GM21423 (cell line): ENCODE results near the gene POT1.
A peak's percentile ranks its signal among the peaks of the same experiment; 100 is the strongest.

ENCODE experiments used
- ATAC-seq: cut with Tn5 transposase; IDR thresholded peaks from one replicate; pipeline ENCODE4 v1.9.1; 2021; ENCODE audit warnings: mild to moderate bottlenecking, moderate library complexity; ENCODE audit not compliant: unreplicated experiment

The POT1 gene

GRCh38 chr7:124914298-124914697 is 15.3 kb downstream of the POT1 start:
- ATAC-seq: no peak

GRCh38 chr7:124912972-124913371 is 16.7 kb downstream of the POT1 start:
- ATAC-seq: no peak

DNA sequence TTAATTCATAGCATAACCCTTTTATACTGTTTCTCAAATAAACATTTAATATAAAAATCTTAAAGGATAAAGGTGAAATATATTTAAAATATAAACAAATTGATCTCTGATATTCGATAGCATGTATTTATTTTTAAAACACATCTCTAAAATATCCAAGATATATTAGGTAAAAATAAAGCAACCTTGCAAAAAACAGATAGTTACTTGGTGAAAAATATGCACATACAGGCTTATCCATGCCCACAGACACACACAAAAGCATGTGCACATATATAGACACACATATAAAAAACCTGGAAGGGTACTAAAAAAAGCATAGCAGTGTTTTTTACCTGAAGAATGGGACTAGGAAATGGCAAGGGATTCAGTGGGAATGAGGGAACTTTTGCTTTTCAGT is 19.8 kb downstream of the POT1 start:
- ATAC-seq: no peak

DNA sequence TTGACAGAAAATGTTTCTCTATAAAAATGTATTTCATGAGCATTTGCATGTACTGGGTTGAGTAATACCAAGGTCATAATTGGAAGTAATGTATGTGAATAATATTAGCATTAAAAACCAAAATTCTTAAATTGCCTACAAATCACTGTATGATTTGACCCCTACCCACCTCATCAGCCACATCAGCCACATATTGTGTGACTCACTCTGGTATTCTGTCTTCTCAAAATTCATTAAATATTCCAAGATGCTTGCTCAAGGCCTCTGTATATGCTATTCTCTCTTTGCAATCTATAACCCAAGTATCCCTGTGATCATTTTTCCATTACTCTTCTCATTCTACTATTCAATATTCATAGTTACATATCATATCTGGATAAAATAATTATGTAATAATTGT is 21.4 kb downstream of the POT1 start:
- ATAC-seq: no peak

- ATAC-seq: no peak
These were observed 22.1 kb downstream of the POT1 start for GRCh38 chr7:124907490-124907889.

GRCh38 chr7:124898531-124898930 is 31.1 kb downstream of the POT1 start:
- no peak for ATAC-seq

DNA sequence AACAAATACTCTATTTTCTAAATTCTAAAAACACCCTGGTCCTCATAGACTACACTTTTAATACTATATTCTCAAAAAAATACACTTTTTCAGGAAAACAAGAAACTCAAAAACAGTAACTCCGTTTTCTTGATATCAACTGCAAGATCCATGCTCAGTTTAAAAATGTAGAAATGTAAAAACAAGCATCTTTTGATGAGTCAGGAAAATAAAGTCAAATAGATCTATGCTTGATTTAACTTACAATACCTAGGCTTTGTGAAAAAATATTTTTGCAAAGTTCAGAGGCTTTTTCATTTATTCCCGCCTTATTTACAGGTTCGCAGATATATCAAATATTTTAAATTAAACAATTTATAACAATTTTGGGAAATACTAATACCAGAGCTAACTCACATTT is 33.6 kb downstream of the POT1 start:
- no peak for ATAC-seq

DNA sequence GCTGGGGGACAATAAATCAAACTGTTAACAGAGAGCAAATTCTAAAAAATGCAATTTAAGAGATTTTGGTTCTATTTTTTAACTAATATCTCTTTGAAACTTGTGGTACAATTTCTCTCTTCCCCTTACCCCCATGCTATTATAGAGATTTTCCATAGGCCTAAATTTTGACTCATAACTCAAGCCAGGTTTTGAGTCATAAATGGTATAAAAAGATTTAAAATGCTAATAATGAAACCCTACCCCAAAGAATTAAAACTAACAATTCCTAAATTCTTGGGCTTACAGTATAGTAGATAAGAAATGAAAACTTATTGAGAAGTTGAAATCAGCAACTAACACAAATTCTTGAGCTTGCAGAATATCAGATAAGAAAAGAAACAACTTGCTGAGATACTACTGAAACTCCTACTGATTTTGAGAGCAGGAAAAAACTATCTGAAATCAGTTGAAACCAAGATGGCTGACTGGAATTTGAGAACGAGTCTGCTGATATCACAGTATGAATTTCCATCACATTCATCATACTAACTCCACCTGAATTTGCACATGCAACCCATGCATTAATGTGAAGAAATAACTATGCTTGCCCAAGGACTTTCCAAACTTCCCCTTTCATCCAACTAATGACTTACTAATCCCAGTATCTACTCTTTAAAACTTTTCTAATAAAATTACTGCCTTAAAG is 36.3 kb downstream of the POT1 start:
- ATAC-seq: peak; percentile 73

DNA sequence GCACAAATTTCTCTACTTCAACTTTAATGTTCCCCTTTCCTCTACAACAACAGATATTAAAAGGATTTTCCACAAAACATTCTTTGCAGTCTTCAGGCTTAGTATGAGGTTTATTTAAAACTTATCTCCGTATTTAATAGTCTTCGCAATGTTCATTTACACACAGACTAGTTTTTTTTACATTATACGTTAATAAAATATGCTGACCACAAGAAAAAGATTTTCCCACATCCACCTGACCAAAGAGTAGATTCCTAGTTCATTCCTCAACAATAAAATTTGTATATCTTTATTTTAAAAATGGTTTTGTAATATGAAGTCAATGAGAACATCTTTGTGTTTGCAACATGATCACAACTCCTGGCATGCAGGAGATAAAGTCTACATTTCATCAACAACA is 42.4 kb downstream of the POT1 start:
- ATAC-seq: no peak

DNA sequence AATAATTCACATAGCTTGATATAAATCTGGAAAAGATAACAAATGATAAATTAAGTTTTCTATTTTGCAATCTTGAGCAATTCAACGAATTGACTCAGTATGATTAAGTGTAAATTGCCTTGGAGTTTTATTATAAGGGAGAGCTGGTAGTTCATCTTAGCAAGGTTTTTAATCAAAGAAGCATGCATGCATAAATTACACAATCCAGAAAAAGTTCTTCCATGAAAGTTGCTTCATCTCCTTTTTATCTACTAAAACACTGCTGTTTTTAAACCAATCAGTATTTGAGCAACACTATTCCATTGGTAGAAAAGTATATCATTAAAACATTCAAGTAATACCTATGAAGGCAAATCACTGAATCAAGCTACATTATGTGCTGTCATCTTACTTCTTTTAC is 47.6 kb downstream of the POT1 start:
- ATAC-seq: no peak

DNA sequence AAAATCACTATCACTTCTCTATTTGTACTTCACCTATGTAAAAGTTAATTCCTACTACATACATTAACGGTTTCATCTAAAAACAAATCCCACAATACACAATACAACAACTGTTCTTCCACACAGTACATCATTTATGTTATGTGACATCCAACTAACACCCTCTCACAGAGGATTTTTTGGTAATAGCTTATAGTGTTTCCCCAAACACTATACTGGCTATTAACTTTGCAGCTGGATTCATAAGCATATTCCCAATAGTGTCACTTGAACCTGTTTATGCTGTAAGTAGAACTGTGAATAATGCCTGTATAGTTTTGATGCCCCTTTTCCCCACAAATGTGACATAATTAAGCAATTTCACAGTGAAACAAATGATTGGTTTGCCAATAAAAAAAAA is 49.9 kb downstream of the POT1 start:
- no peak for ATAC-seq

- ATAC-seq: no peak
These were observed 50.5 kb downstream of the POT1 start for GRCh38 chr7:124879103-124879502.

- ATAC-seq: no peak
These were observed 54.9 kb downstream of the POT1 start for GRCh38 chr7:124874644-124875163.

GRCh38 chr7:124857672-124858235 is 71.9 kb downstream of the POT1 start:
- ATAC-seq: peak; percentile 45

GRCh38 chr7:124856299-124856888 is 73.2 kb downstream of the POT1 start:
- ATAC-seq: no peak

- no peak for ATAC-seq
These were observed 86.3 kb downstream of the POT1 start for GRCh38 chr7:124843336-124843735.

- ATAC-seq: no peak
These were observed 89.2 kb downstream of the POT1 start for GRCh38 chr7:124840435-124840834.

DNA sequence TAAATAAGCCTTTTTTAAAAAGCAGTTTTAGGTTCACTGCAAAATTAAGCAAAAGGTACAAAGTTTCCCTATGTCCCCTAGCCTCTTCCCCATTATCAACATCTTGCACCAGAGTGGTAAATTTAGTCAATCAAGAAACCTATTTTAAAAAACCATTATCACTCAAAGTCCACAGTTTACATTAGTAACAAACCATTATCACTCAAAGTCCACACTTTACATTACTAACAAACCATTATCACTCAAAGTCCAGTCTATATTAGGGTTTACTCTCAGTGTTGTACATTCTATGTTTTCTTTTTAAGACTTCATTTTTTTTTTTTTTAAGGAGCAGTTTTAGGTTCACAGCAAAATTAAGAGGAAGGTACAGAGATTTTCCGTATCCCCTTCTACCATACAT is 89.9 kb downstream of the POT1 start:
- ATAC-seq: no peak

- no peak for ATAC-seq
These were observed 93.5 kb downstream of the POT1 start for GRCh38 chr7:124836173-124836572.

GRCh38 chr7:124818807-124819206 is 110.8 kb downstream of the POT1 start:
- ATAC-seq: no peak

DNA sequence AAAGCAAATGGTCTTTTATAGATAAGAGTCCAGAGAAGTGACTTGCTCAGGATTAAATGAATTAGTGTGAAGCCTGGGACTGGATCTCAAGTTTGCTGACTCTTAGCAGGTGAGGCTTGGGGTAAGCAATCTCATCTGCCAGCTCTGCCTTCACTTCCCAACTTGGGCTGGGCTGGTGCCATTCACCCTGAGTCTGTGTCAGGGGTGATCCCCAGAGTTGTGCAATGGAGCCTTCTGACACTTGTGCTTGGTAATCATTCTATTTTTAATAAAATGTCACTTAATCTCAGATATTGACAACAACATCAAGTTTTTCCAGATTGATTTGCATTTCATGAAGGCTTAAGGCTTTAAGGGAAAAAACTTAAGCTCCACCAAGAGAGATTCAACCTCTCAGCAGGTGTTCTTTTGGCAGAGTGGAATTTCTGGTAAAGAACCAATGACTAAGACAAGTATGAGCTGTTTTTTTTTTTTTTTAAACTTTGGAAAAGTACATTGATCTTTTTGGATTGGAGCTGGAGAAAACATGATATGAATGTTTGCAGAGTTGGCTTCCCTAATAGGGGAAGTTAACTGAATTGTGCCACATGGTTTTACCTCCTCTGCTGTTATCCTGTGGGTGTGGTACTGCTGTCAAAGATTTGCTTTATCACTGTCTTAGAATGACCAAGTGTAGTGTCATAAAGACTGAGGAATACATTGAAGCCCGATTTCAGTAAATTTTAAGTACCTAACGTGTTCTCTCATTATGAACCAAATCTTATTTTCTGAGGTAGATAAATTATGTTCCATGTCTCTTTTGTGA is 115.4 kb downstream of the POT1 start:
- ATAC-seq: no peak

DNA sequence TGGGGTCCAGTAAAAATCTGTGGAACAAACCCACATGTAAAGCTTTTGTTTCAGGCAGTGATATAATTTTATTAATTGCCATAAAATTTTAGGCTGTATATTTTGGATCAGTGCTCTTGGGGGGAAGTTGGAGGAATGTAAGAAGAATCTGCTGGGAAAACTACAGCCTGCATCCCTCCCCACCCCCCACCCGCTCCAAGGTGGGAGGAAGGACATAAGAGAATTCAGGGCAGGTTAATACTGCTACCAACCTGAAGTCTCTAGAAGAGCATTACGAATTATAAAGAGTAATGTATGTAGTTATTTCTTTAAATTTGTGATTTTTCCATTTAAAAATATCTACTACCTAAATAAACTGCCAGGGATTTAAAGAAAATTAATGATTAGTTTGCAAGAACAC is 116.9 kb downstream of the POT1 start:
- ATAC-seq: no peak
